Middle frontal gyrus (tissue), 1 donor: Measurements from ENCODE around the gene AWAT2.

ENCODE experiments used
- DNase-seq: peaks from one replicate; pipeline ENCODE4 v3.0.0-alpha.2; 2015; ENCODE audit warnings: low spot score; ENCODE audit errors: extremely low spot score

Gene AWAT2

GRCh38 chrX:70049925-70050324 is at the start of gene AWAT2:
TSS of gene AWAT2 (minus strand) at chrX:70049938. CDS start at chrX:70049932, 6 bp downstream.
- DNase-seq = no peak

- no peak for DNase-seq
Measured at GRCh38 chrX:70096052-70096451, 46.3 kb upstream of the AWAT2 start.

GRCh38 chrX:70092247-70092646 is 42.5 kb upstream of the AWAT2 start:
- DNase-seq = no peak

GRCh38 chrX:70089604-70090297 is 40.0 kb upstream of the AWAT2 start:
- DNase-seq = no peak

- no peak for DNase-seq
Measured at GRCh38 chrX:70088751-70089150, 39.0 kb upstream of the AWAT2 start.

GRCh38 chrX:70087857-70088630 is 38.3 kb upstream of the AWAT2 start:
- DNase-seq = no peak

GRCh38 chrX:70084592-70085240 is 35.0 kb upstream of the AWAT2 start:
- no peak for DNase-seq

GRCh38 chrX:70082723-70083122 is 33.0 kb upstream of the AWAT2 start:
- DNase-seq = no peak

GRCh38 chrX:70079870-70080269 is 30.1 kb upstream of the AWAT2 start:
- DNase-seq = no peak

GRCh38 chrX:70079297-70079696 is 29.6 kb upstream of the AWAT2 start:
- DNase-seq = no peak

- DNase-seq = no peak
Measured at GRCh38 chrX:70066646-70067045, 16.9 kb upstream of the AWAT2 start.

GRCh38 chrX:70062961-70063550 is 13.3 kb upstream of the AWAT2 start:
- DNase-seq = no peak

GRCh38 chrX:70062076-70062475 is 12.3 kb upstream of the AWAT2 start, which contains the start of gene OTUD6A:
TSS of gene OTUD6A (plus strand) at chrX:70062457. CDS start at chrX:70062525, 68 bp downstream.
- no peak for DNase-seq

- no peak for DNase-seq
Measured at GRCh38 chrX:70054391-70054790, 4.7 kb upstream of the AWAT2 start.

- DNase-seq = no peak
Measured at GRCh38 chrX:70052895-70053615, 3.3 kb upstream of the AWAT2 start.

- DNase-seq = no peak
Measured at GRCh38 chrX:70049406-70049805, 332 bp downstream of the AWAT2 start.

GRCh38 chrX:70046978-70047377 is 2.8 kb downstream of the AWAT2 start:
- DNase-seq = no peak

GRCh38 chrX:70044541-70045245 is 5.0 kb downstream of the AWAT2 start:
- DNase-seq = no peak

GRCh38 chrX:70043685-70044084 is 6.1 kb downstream of the AWAT2 start:
- no peak for DNase-seq
